ENCODE measurements around the gene MAP3K9.

GRCh38 chr14:70744641-70745040 lies 64.7 kb downstream of the MAP3K9 start:
- TF ChIP-seq GATA2 (IDR thresholded peaks at IDR 0.05; ENCODE audit: insufficient read depth, insufficient read length, low read depth, low read length): no peak
- no peak for TF ChIP-seq JUN (IDR thresholded peaks at IDR 0.05; ENCODE audit: borderline replicate concordance, insufficient read depth, insufficient read length, low read depth)
